ENCODE results near the gene PLEKHM3. TPM values are rescaled to one million over a fixed set of nuclear protein-coding genes. Genes with fewer than 3 reads are reported as not detected.

The PLEKHM3 gene
- total RNA-seq, 1 experiment from 2014 or later: 2.5 TPM

DNA sequence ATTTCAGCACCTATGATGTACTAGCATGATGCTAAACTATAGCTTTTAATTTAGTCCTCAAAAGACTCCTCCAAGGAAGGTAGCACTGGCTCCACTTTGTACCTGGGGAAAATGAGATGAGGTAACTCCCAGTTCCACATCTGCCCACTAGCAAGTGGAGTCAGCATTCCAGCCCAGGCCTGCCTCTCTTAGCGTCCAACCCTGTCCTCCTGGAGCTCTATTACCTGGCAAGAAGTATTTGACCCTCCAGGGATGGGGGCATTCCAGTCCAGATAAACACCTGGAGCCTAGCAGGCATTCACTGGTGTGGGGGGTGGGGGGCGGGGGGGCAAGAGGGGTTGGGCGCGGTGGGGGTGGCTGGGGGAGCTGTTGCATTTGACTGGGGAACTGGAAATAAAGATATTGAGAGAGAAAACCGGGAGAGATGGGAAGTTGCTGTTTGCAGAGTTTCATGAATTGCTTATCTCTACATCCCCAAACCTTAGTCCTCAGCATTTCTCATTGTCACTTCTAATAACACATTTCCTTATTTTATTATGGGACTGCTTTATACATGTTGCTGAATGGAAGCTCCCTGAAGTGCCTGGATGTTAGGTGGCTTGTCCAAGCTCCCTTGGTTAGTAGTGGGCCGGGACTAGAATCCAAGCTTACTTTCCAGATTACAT is 233.6 kb downstream of the PLEKHM3 start:
- DNase-seq (ENCODE audit: low read depth, low spot score): no peak
- Histone ChIP-seq H3K4me1 (ENCODE audit: control insufficient read depth, insufficient read depth, low read length) (no peaks in the 10 kb centered on the region), H3K27ac (ENCODE audit: low read length) (no peak overlapping the region), H3K36me3 (ENCODE audit: control insufficient read depth, insufficient read depth, low read length) (no peaks in the 10 kb centered on the region), H3K9me3 (ENCODE audit: control insufficient read depth, insufficient read depth, low read depth, low read length) (no peaks in the 10 kb centered on the region), H3K4me3 (ENCODE audit: low read depth in 2 of 2, low read length in 2 of 2) (no peak overlapping the region), H3K27me3 (ENCODE audit: control insufficient read depth, insufficient read depth, low read length) (no peaks in the 10 kb centered on the region)
- ChIA-PET POLR2A (interaction anchor here (0.8 kb wide), 1 partner anchor 102 kb away, joined by 3 read pairs; no protein-coding TSS in a partner anchor), CTCF (interaction anchor here (0.5 kb wide), 1 partner anchor 17 kb away, joined by 4 read pairs; no protein-coding TSS in a partner anchor)
- ATAC-seq: no peak
- BruUV-seq (replicated peaks): no TSS peak
- in situ Hi-C loops (cut with HindIII; ENCODE audit: low pct_unique_long_range_greater_than_20kb, low sequenced_read_pairs) (no loop called here), intact Hi-C loops (cut with micrococcal nuclease; ENCODE audit: unreplicated experiment) (no loop called here)
- no peak for TF ChIP-seq SIN3A (IDR thresholded peaks at IDR 0.05; ENCODE audit: borderline replicate concordance, insufficient read depth, low read depth, low read length)
- no peak for TF ChIP-seq CTCF (IDR thresholded peaks at IDR 0.05)
- TF ChIP-seq POLR2AphosphoS5 (IDR thresholded peaks at IDR 0.05; ENCODE audit: low read depth, low read length): no peak
- no peak for TF ChIP-seq TCF7L2 (IDR thresholded peaks at IDR 0.05; ENCODE audit: low read depth, low read length)
- TF ChIP-seq REST (IDR thresholded peaks at IDR 0.05; ENCODE audit: insufficient read depth in 1 of 2, low read depth in 2 of 2, low read length in 1 of 2): no peak

- Histone ChIP-seq H3K4me3 (ENCODE audit: low read depth in 2 of 2, low read length in 2 of 2) (no peak overlapping the region), H3K27me3 (ENCODE audit: control insufficient read depth, insufficient read depth, low read length) (no peaks in the 10 kb centered on the region), H3K27ac (ENCODE audit: low read length) (no peak overlapping the region), H3K4me1 (ENCODE audit: control insufficient read depth, insufficient read depth, low read length) (no peaks in the 10 kb centered on the region), H3K36me3 (ENCODE audit: control insufficient read depth, insufficient read depth, low read length) (no peaks in the 10 kb centered on the region), H3K9me3 (ENCODE audit: control insufficient read depth, insufficient read depth, low read depth, low read length) (no peaks in the 10 kb centered on the region)
- POLR2A ChIA-PET: no interaction called here
- ATAC-seq (no peak), DNase-seq (ENCODE audit: low read depth, low spot score) (no peak)
- intact Hi-C loops (cut with micrococcal nuclease; ENCODE audit: unreplicated experiment): no loop called here
- in situ Hi-C loops (cut with HindIII; ENCODE audit: low pct_unique_long_range_greater_than_20kb, low sequenced_read_pairs): no loop called here
- no TSS peak for BruUV-seq (replicated peaks)
- TF ChIP-seq POLR2AphosphoS5 (IDR thresholded peaks at IDR 0.05; ENCODE audit: low read depth, low read length): no peak
- CTCF ChIA-PET: no interaction called here
Observed at GRCh38 chr2:207790898-207791297, 234.4 kb downstream of the PLEKHM3 start.

GRCh38 chr2:207787800-207788199 is 237.5 kb downstream of the PLEKHM3 start:
- H3K4me3 ChIP-seq (ENCODE audit: low read depth in 2 of 2, low read length in 2 of 2): no peak overlapping the region
- H3K9me3 ChIP-seq (ENCODE audit: control insufficient read depth, insufficient read depth, low read depth, low read length): no peaks in the 10 kb centered on the region
- no peaks in the 10 kb centered on the region for H3K36me3 ChIP-seq (ENCODE audit: control insufficient read depth, insufficient read depth, low read length)
- DNase-seq (ENCODE audit: low read depth, low spot score) (no peak), ATAC-seq (no peak)
- ChIA-PET CTCF (no interaction called here), POLR2A (no interaction called here)
- no peak for TF ChIP-seq POLR2AphosphoS5 (IDR thresholded peaks at IDR 0.05; ENCODE audit: low read depth, low read length)
- in situ Hi-C loops (cut with HindIII; ENCODE audit: low pct_unique_long_range_greater_than_20kb, low sequenced_read_pairs): no loop called here
- intact Hi-C loops (cut with micrococcal nuclease; ENCODE audit: unreplicated experiment): no loop called here
- H3K27ac ChIP-seq (ENCODE audit: low read length): no peak overlapping the region
- no peaks in the 10 kb centered on the region for H3K4me1 ChIP-seq (ENCODE audit: control insufficient read depth, insufficient read depth, low read length)
- H3K27me3 ChIP-seq (ENCODE audit: control insufficient read depth, insufficient read depth, low read length): no peaks in the 10 kb centered on the region
- BruUV-seq (replicated peaks): no TSS peak

All from Panc1 (cell line).